Activated CD4-positive, alpha-beta memory T cell treated with anti-CD3 and anti-CD28 coated beads for 36 hours (primary cell): ENCODE results near the gene BCR. TPM values are rescaled to one million over a fixed set of nuclear protein-coding genes. Genes with fewer than 3 reads are reported as not detected.

ENCODE experiments used
- CTCF ChIA-PET: fragments of 350-600 bp; sonication (Branson Sonifier 250); formaldehyde crosslinking; loops from one replicate; lab custom pipeline; 2021; ENCODE audit warnings: antibody characterized with exemption, inconsistent platforms; lab: Charles Lee
- POLR2A ChIA-PET: fragments of 350-600 bp; sonication (Branson Sonifier 250); formaldehyde crosslinking; loops from one replicate; lab custom pipeline; 2021; ENCODE audit warnings: antibody characterized with exemption; lab: Charles Lee
- DNase-seq: peaks from one replicate; pipeline ENCODE4 v3.0.0-alpha.2; 2020
- H3K27ac Mint-ChIP-seq: one replicate; pipeline ENCODE4 v1.8.0; 2021; ENCODE audit warnings: mixed read lengths
- H3K27me3 Mint-ChIP-seq: one replicate; pipeline ENCODE4 v1.8.0; 2021; ENCODE audit warnings: mixed read lengths
- H3K36me3 Mint-ChIP-seq: one replicate; pipeline ENCODE4 v1.8.0; 2021; ENCODE audit warnings: mixed read lengths
- H3K4me1 Mint-ChIP-seq: one replicate; pipeline ENCODE4 v1.8.0; 2021; ENCODE audit warnings: low read depth, mixed read lengths
- H3K4me3 Mint-ChIP-seq: one replicate; pipeline ENCODE4 v1.8.0; 2021; ENCODE audit warnings: mild to moderate bottlenecking, mixed read lengths
- H3K9me3 Mint-ChIP-seq: one replicate; pipeline ENCODE4 v1.8.0; 2021; ENCODE audit warnings: mixed read lengths
- intact Hi-C: fragments of 100-400 bp; cut with micrococcal nuclease; formaldehyde crosslinking; loops from one replicate; pipeline ENCODE4 v1.15.1; 2023
- total RNA-seq, 2 experiments: library from RNA; stranded (reverse); gene quantifications; one replicate each; pipeline ENCODE4 v1.2.3, GENCODE V29; 2021

The BCR gene
- total RNA-seq, 2 experiments from 2014 or later = 60.4 to 69.0 TPM

- Mint-ChIP-seq H3K27me3 (no peaks in the 10 kb centered on the region), H3K9me3 (no peaks in the 10 kb centered on the region), H3K4me1 (peaks cover 2% of the 10 kb centered on the region), H3K36me3 (peaks cover 14% of the 10 kb centered on the region), H3K27ac (no peak overlapping the region), H3K4me3 (no peak overlapping the region)
- ChIA-PET POLR2A (no interaction called here), CTCF (interaction anchor here (0.6 to 1.2 kb wide), 5 partner anchors 17 to 121 kb away, joined by 3 to 4 read pairs (median 4); no protein-coding TSS in a partner anchor)
- no peak for DNase-seq
- intact Hi-C loops = no loop called here
These were observed 84.5 kb downstream of the BCR start for GRCh38 chr22:23264610-23265367.

GRCh38 chr22:23265368-23265700 lies 85.0 kb downstream of the BCR start:
- Mint-ChIP-seq H3K27ac (no peak overlapping the region), H3K27me3 (no peaks in the 10 kb centered on the region), H3K9me3 (no peaks in the 10 kb centered on the region), H3K4me1 (peaks cover 2% of the 10 kb centered on the region), H3K4me3 (no peak overlapping the region), H3K36me3 (peaks cover 14% of the 10 kb centered on the region)
- ChIA-PET POLR2A (no interaction called here), CTCF (interaction anchor here (0.6 to 1.2 kb wide), 6 partner anchors 17 to 121 kb away, joined by 3 to 4 read pairs (median 4); no protein-coding TSS in a partner anchor)
- intact Hi-C loops = no loop called here
- DNase-seq = no peak

- Mint-ChIP-seq H3K4me3 (no peak overlapping the region), H3K36me3 (peaks cover 15% of the 10 kb centered on the region), H3K9me3 (no peaks in the 10 kb centered on the region), H3K27ac (no peak overlapping the region), H3K4me1 (peaks cover 2% of the 10 kb centered on the region), H3K27me3 (no peaks in the 10 kb centered on the region)
- no peak for DNase-seq
- ChIA-PET CTCF (interaction anchor here (1.0 to 1.1 kb wide), 2 partner anchors 23 to 24 kb away, joined by 4 to 8 read pairs; no protein-coding TSS in a partner anchor), POLR2A (no interaction called here)
- intact Hi-C loops = no loop called here
These were observed 86.5 kb downstream of the BCR start for GRCh38 chr22:23266780-23267179.

- ChIA-PET POLR2A (interaction anchor here (0.5 kb wide), 1 partner anchor 146 kb away, joined by 3 read pairs; no protein-coding TSS in a partner anchor), CTCF (interaction anchor here (1.0 to 1.1 kb wide), 2 partner anchors 22 to 24 kb away, joined by 4 to 8 read pairs; no protein-coding TSS in a partner anchor)
- intact Hi-C loops = no loop called here
- Mint-ChIP-seq H3K4me3 (no peak overlapping the region), H3K4me1 (peaks cover 2% of the 10 kb centered on the region), H3K27me3 (no peaks in the 10 kb centered on the region), H3K27ac (no peak overlapping the region), H3K36me3 (peaks cover 13% of the 10 kb centered on the region), H3K9me3 (no peaks in the 10 kb centered on the region)
- DNase-seq = no peak
These were observed 87.1 kb downstream of the BCR start for GRCh38 chr22:23267226-23268043.

- ChIA-PET CTCF (no interaction called here), POLR2A (interaction anchor here (0.5 kb wide), 1 partner anchor 145 kb away, joined by 3 read pairs; no protein-coding TSS in a partner anchor)
- Mint-ChIP-seq H3K27me3 (no peaks in the 10 kb centered on the region), H3K4me1 (peaks cover 2% of the 10 kb centered on the region), H3K36me3 (peaks cover 14% of the 10 kb centered on the region), H3K4me3 (no peak overlapping the region), H3K27ac (no peak overlapping the region), H3K9me3 (no peaks in the 10 kb centered on the region)
- no peak for DNase-seq
- intact Hi-C loops = no loop called here
These were observed 87.9 kb downstream of the BCR start for GRCh38 chr22:23268139-23268712.

- H3K27me3 Mint-ChIP-seq = no peaks in the 10 kb centered on the region
- ChIA-PET POLR2A (no interaction called here), CTCF (interaction anchor here (1.9 kb wide), 1 partner anchor 13 kb away, joined by 5 read pairs; no protein-coding TSS in a partner anchor)
- H3K4me1 Mint-ChIP-seq = peaks cover 2% of the 10 kb centered on the region
- H3K36me3 Mint-ChIP-seq = peaks cover 13% of the 10 kb centered on the region
- H3K9me3 Mint-ChIP-seq = no peaks in the 10 kb centered on the region
- no peak overlapping the region for H3K27ac Mint-ChIP-seq
- no peak overlapping the region for H3K4me3 Mint-ChIP-seq
- no peak for DNase-seq
- intact Hi-C loops = no loop called here
These were observed 88.6 kb downstream of the BCR start for GRCh38 chr22:23268877-23269276.

- DNase-seq = no peak
- Mint-ChIP-seq H3K9me3 (no peaks in the 10 kb centered on the region), H3K4me3 (no peak overlapping the region), H3K27me3 (no peaks in the 10 kb centered on the region), H3K4me1 (peaks cover 2% of the 10 kb centered on the region), H3K27ac (peak overlapping the region; percentile 9), H3K36me3 (peaks cover 9% of the 10 kb centered on the region)
- CTCF ChIA-PET = interaction anchor here (1.0 to 3.4 kb wide), 4 partner anchors 12 to 91 kb away, joined by 3 to 9 read pairs (median 4); no protein-coding TSS in a partner anchor
- intact Hi-C loops = no loop called here
- POLR2A ChIA-PET = no interaction called here
These were observed 89.3 kb downstream of the BCR start for GRCh38 chr22:23269441-23270211.

GRCh38 chr22:23270212-23270733 lies 90.0 kb downstream of the BCR start:
- H3K27me3 Mint-ChIP-seq = no peaks in the 10 kb centered on the region
- intact Hi-C loops = no loop called here
- ChIA-PET CTCF (interaction anchor here (0.9 to 3.4 kb wide), 5 partner anchors 12 to 97 kb away, joined by 3 to 9 read pairs (median 4); no protein-coding TSS in a partner anchor), POLR2A (no interaction called here)
- no peaks in the 10 kb centered on the region for H3K9me3 Mint-ChIP-seq
- no peak overlapping the region for H3K4me3 Mint-ChIP-seq
- H3K27ac Mint-ChIP-seq = peak overlapping the region; percentile 9
- peaks cover 9% of the 10 kb centered on the region for H3K36me3 Mint-ChIP-seq
- peaks cover 2% of the 10 kb centered on the region for H3K4me1 Mint-ChIP-seq
- no peak for DNase-seq

GRCh38 chr22:23270798-23271596 lies 90.7 kb downstream of the BCR start:
- H3K9me3 Mint-ChIP-seq = no peaks in the 10 kb centered on the region
- no peak overlapping the region for H3K4me3 Mint-ChIP-seq
- no peaks in the 10 kb centered on the region for H3K27me3 Mint-ChIP-seq
- intact Hi-C loops = no loop called here
- no peak for DNase-seq
- H3K4me1 Mint-ChIP-seq = peaks cover 2% of the 10 kb centered on the region
- no peak overlapping the region for H3K27ac Mint-ChIP-seq
- ChIA-PET POLR2A (no interaction called here), CTCF (interaction anchor here (0.9 to 3.4 kb wide), 6 partner anchors 11 to 97 kb away, joined by 3 to 9 read pairs (median 4); no protein-coding TSS in a partner anchor)
- peaks cover 12% of the 10 kb centered on the region for H3K36me3 Mint-ChIP-seq

GRCh38 chr22:23271597-23271908 lies 91.2 kb downstream of the BCR start:
- Mint-ChIP-seq H3K36me3 (peaks cover 12% of the 10 kb centered on the region), H3K9me3 (no peaks in the 10 kb centered on the region), H3K27ac (no peak overlapping the region), H3K4me3 (no peak overlapping the region), H3K4me1 (peaks cover 2% of the 10 kb centered on the region), H3K27me3 (no peaks in the 10 kb centered on the region)
- intact Hi-C loops = no loop called here
- DNase-seq = no peak
- POLR2A ChIA-PET = no interaction called here
- CTCF ChIA-PET = interaction anchor here (1.5 to 3.4 kb wide), 2 partner anchors 10 to 19 kb away, joined by 9 read pairs; no protein-coding TSS in a partner anchor
